ENCODE results near the gene ANKRD13B.
"Not testable (repeated sequence)": the region's sequence is repeated elsewhere in the genome, so short reads cannot be mapped to it uniquely, and the experiment has no call there.

DNA sequence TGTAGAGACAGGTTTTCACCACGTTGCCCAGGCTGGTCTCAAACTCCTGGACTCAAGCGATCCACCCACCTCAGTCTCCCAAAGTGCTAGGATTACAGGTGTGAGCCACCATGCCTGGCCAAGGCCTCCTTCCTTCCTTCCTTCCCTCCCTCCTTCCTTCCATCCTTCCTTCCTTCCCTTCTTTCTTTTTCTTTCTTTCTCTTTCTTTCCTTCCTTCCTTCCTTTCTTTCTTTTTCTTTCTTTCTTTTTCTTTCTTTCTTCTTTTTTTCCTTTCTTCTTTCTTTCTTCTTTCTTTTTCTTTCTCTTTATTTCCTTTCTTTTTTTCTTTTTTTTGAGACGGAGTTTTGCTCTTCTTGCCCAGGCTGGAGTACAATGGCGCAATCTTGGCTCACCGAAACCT lies 34.8 kb upstream of the ANKRD13B start:
- TF ChIP-seq, protein P1, sequence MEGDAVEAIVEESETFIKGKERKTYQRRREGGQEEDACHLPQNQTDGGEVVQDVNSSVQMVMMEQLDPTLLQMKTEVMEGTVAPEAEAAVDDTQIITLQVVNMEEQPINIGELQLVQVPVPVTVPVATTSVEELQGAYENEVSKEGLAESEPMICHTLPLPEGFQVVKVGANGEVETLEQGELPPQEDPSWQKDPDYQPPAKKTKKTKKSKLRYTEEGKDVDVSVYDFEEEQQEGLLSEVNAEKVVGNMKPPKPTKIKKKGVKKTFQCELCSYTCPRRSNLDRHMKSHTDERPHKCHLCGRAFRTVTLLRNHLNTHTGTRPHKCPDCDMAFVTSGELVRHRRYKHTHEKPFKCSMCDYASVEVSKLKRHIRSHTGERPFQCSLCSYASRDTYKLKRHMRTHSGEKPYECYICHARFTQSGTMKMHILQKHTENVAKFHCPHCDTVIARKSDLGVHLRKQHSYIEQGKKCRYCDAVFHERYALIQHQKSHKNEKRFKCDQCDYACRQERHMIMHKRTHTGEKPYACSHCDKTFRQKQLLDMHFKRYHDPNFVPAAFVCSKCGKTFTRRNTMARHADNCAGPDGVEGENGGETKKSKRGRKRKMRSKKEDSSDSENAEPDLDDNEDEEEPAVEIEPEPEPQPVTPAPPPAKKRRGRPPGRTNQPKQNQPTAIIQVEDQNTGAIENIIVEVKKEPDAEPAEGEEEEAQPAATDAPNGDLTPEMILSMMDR (optimal IDR thresholded peaks at IDR 0.05 in 1 of 3, IDR thresholded peaks at IDR 0.05 in 1 of 3, conservative IDR thresholded peaks at IDR 0.05 in 1 of 3; ENCODE audit: extremely low read depth in 1 of 3, insufficient read depth in 2 of 3, low read length in 3 of 3), result not testable (repeated sequence)
- TF ChIP-seq EZH2 (IDR thresholded peaks at IDR 0.05; ENCODE audit: low read length), result not testable (repeated sequence)
